Measurements from ENCODE around the gene BDH1. TPM values are rescaled to one million over a fixed set of nuclear protein-coding genes. Genes with fewer than 3 reads are reported as not detected.

The BDH1 gene
- total RNA-seq, 4 donors from 2014 or later, result 44.4 to 60.6 (median 52.2) TPM

DNA sequence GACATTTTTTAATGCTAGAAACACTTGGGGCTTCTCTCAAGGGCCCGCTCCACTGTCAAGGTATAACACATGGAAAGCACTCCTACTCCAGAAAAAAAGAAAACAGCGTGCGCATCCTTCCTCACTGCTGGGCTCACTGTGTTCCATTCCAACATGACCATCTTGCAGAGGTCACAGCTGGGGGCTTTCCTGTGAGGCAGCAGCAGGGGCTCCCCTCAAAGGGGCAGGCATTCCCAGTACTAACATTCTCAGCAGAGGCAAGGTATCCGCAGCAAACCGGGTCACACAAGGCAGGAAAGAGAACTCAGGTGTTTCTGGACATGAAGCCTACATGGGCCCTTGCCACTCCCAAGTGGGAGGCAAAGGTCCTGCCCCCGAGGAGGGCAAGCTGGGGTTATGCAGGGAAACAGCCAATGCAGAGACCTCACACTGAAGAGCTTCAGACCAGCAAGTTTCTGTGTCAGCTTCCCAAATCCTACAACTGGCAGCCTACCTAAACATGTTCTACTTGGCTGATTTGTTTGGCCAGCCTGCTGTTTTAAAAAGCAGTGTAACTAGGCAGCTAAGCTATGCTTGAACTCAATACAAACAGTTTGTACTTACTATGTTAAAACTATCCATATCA, 6.4 kb downstream of the BDH1 start:
- DNase-seq, result no peak
- Histone ChIP-seq H3K27ac (peak overlapping the region; percentile 14 to 89 (median 54)), H3K9me3 (no peaks in the 10 kb centered on the region), H3K36me3 (peaks cover 0 to 16% (median 0%) of the 10 kb centered on the region in 3 donors), H3K4me3 (no peak overlapping the region), H3K27me3 (no peaks in the 10 kb centered on the region), H3K4me1 (peaks cover 25 to 71% (median 39%) of the 10 kb centered on the region in 3 donors)
- intact Hi-C loops (cut with DNase I), result no loop called here
- WGBS, 2 donors, result 17 to 67% methylated on average over 1 to 6 of the region's 6 CpGs
- TF ChIP-seq, protein P1, sequence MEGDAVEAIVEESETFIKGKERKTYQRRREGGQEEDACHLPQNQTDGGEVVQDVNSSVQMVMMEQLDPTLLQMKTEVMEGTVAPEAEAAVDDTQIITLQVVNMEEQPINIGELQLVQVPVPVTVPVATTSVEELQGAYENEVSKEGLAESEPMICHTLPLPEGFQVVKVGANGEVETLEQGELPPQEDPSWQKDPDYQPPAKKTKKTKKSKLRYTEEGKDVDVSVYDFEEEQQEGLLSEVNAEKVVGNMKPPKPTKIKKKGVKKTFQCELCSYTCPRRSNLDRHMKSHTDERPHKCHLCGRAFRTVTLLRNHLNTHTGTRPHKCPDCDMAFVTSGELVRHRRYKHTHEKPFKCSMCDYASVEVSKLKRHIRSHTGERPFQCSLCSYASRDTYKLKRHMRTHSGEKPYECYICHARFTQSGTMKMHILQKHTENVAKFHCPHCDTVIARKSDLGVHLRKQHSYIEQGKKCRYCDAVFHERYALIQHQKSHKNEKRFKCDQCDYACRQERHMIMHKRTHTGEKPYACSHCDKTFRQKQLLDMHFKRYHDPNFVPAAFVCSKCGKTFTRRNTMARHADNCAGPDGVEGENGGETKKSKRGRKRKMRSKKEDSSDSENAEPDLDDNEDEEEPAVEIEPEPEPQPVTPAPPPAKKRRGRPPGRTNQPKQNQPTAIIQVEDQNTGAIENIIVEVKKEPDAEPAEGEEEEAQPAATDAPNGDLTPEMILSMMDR (IDR thresholded peaks at IDR 0.05), result no peak
- TF ChIP-seq POLR2A (IDR thresholded peaks at IDR 0.05), result no peak

DNA sequence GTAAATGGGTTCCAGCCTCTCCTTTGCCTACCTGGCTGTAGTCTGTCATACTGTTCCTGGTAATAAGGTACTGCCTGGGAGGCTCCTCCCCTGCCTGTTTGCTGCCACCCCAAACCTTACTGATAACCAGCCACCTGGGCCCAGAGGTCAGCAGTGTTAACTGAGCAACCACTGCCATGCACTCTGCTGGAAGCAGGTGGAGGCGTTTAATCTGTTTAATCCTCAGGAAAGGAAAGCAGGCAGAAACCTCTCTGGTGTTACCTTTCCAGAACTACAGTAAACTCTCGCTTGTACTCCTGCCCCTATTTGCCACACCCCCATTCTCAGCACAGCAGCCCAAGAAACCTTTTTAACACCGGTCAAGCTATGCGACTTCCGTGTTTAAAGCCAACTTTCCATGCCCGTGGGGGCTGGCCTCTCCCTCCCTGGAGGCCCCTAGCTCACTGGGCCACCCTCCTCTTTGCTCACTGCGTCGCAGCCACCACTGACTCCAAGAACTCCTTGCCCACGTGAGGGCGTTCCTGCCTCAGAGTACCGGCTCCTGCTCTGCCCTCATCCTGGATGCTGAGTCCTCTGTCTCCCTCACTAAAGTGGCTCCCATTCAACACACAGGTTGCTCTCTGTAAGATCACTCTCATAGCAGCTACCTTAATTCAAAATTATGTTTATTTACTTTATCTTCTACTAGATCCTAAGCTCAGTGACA, 8.3 kb downstream of the BDH1 start:
- Histone ChIP-seq H3K36me3 (peaks cover 0 to 33% (median 0%) of the 10 kb centered on the region in 3 donors), H3K4me3 (peak overlapping the region in 2 of 4 donors; percentile 16 to 26), H3K27me3 (no peaks in the 10 kb centered on the region), H3K4me1 (peaks cover 25 to 63% (median 34%) of the 10 kb centered on the region in 3 donors), H3K9me3 (no peaks in the 10 kb centered on the region), H3K27ac (peak overlapping the region; percentile 73 to 89 (median 80))
- no peak for DNase-seq
- TF ChIP-seq POLR2A (IDR thresholded peaks at IDR 0.05), result no peak
- TF ChIP-seq, protein P1 (IDR thresholded peaks at IDR 0.05), result peak in 2 of 6 experiments; percentile 28 to 32
- intact Hi-C loops (cut with DNase I), result no loop called here
- 47 to 57% methylated on average over 10 to 11 of the region's 11 CpGs for WGBS, 2 donors

DNA sequence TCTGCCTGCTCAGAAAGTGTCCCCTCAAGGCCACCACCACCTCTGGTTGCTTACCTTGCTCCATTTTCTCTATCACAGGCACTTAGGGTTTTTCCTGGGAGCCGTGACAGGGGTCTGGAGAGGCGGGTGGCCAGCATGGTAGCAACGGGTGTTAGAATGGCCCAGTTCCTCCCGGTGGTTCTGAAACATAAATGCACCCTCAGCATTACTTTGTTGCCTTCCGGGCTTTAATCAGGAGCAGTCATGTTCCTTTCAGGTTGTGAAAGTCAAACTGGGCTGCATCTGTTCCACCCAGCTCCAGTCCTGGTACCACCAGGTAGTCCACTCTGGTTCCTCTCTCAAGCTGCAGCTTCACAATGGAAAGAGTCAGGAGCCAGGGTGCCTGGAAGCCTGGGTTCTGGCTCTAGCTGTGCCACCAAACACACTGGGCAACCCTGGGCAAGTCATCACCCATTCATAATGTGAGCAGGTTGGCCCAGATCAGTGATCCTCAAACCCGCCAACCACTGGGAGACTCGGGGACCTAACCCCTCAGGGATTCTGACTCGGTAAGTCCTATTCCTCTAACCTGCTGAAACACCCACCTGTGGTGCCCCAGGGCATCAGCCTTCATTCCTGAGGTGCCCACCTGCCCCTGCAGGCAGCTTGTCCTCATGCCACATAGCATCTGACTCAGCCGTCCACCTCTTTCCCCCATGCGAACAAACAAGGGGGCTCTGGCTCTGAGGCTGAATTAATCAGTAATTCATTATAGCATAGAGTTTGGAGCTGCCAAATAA, 9.3 kb downstream of the BDH1 start:
- Histone ChIP-seq H3K9me3 (no peaks in the 10 kb centered on the region), H3K36me3 (peaks cover 0 to 33% (median 0%) of the 10 kb centered on the region in 3 donors), H3K27me3 (no peaks in the 10 kb centered on the region), H3K27ac (peak overlapping the region; percentile 73 to 89 (median 80)), H3K4me3 (peak overlapping the region in 3 of 4 donors; percentile 0 to 26 (median 16)), H3K4me1 (peaks cover 28 to 72% (median 39%) of the 10 kb centered on the region in 3 donors)
- WGBS, 2 donors, result 48 to 65% methylated on average over 8 to 10 of the region's 10 CpGs
- DNase-seq, result no peak
- TF ChIP-seq, protein P1 (IDR thresholded peaks at IDR 0.05), result no peak
- no peak for TF ChIP-seq POLR2A (IDR thresholded peaks at IDR 0.05)
- intact Hi-C loops (cut with DNase I), result no loop called here

DNA sequence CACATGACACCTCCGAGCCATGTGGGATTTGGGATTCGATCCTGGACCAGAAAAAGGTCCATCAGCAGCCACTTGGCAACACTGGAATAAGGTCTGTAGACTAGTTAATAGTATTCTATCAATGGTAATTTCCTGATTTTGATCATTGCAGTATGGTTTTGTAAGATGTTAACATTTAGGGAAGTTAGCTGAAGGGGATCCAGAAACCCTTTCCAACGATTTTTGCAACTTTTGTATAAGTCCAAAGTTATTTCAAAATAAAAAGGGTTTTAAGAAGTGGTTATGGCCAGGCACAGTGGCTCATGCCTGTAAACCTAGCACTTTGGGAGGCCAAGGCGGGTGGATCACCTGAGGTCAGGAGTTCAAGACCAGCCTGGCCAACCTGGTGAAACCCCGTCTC, 10.2 kb downstream of the BDH1 start:
- TF ChIP-seq, protein P1 (IDR thresholded peaks at IDR 0.05), result no peak
- TF ChIP-seq POLR2A (IDR thresholded peaks at IDR 0.05), result no peak
- Histone ChIP-seq H3K27me3 (no peaks in the 10 kb centered on the region), H3K27ac (peak overlapping the region in 2 of 4 donors; percentile 85 to 89), H3K4me1 (peaks cover 35 to 75% (median 38%) of the 10 kb centered on the region in 3 donors), H3K36me3 (peaks cover 0 to 33% (median 0%) of the 10 kb centered on the region in 3 donors), H3K4me3 (peak overlapping the region in 1 of 4 donors; percentile 26), H3K9me3 (no peaks in the 10 kb centered on the region)
- 83 to 84% methylated on average over 4 to 5 of the region's 5 CpGs for WGBS, 2 donors
- intact Hi-C loops (cut with DNase I), result no loop called here
- DNase-seq, result no peak

Measured in esophagus squamous epithelium (tissue), 5 donors.